Psoas muscle (tissue), 8 donors: ENCODE measurements around the gene CD74. TPM values are rescaled to one million over a fixed set of nuclear protein-coding genes. Genes with fewer than 3 reads are reported as not detected.
A peak's percentile ranks its signal among the peaks of the same experiment; 100 is the strongest.

ENCODE experiments used
- ATAC-seq, 4 donors: fragments of 200-7000 bp; cut with Tn5 transposase; one replicate each; pipeline ENCODE4 v1.9.1; 2020; ENCODE audit warnings: moderate library complexity in 3 of 4, mild to moderate bottlenecking in 2 of 4
- DNase-seq, 2 donors: peaks; one replicate each; pipeline ENCODE4 v3.0.0-alpha.2; 2020
- H3K27ac ChIP-seq: fragments of 200-600 bp; one replicate; pipeline ENCODE4 v1.8.0; 2022
- H3K27me3 ChIP-seq, 3 donors: fragments of 200-600 bp in 1 of 3; one replicate each; pipeline versions ENCODE4 v1.6.1 to v1.8.0; 2013 to 2022; ENCODE audit warnings: low read length in 2 of 3, mild to moderate bottlenecking in 2 of 3, moderate library complexity in 1 of 3; ENCODE audit not compliant: insufficient read depth in 3 of 3
- H3K36me3 ChIP-seq, 2 donors: fragments of 200-600 bp in 1 of 2; one replicate each; pipeline versions ENCODE4 v1.6.1 to v1.8.0; 2013 to 2022; ENCODE audit warnings: low read depth in 1 of 2, mild to moderate bottlenecking in 1 of 2, moderate library complexity in 1 of 2; ENCODE audit not compliant: insufficient read depth in 1 of 2
- H3K4me1 ChIP-seq: fragments of 200-600 bp; one replicate; pipeline ENCODE4 v1.8.0; 2022
- H3K4me3 ChIP-seq: fragments of 200-600 bp; one replicate; pipeline ENCODE4 v1.8.0; 2022; ENCODE audit warnings: mild to moderate bottlenecking
- H3K9me3 ChIP-seq: fragments of 200-600 bp; one replicate; pipeline ENCODE4 v1.8.0; 2022
- CTCF ChIP-seq: fragments of 200-600 bp; IDR thresholded peaks from one replicate; pipeline ENCODE4 v1.8.0; 2022; ENCODE audit warnings: antibody characterized with exemption
- WGBS, 3 donors: extraction: QIAGEN DNeasy Blood & Tissue Kit; methylation state at CpG; one replicate each; pipeline versions ENCODE4 v1.1.6 to v1.1.7; 2013; 5-methylcytosine and 5-hydroxymethylcytosine counted together
- intact Hi-C, 2 donors: fragments of 100-400 bp; cut with DNase I; formaldehyde crosslinking; loops; one replicate each; pipeline versions ENCODE4 v1.11.0 to v1.14.2; 2022
- polyA plus RNA-seq, 3 donors: library from polyadenylated mRNA; stranded (reverse); fragments of 200-250 nt; gene quantifications; one replicate each; pipeline ENCODE4 v1.2.3, GENCODE V29; 2013
- total RNA-seq, 4 donors: library from RNA; stranded (reverse); fragmentation: NEBNext Ultra II Directional in 2 of 4; extraction: Animal tissue kit (Norgen Biotek cat#: 25700) in 2 of 4; gene quantifications; one replicate each; pipeline versions ENCODE4 v1.2.1 to v1.2.4, GENCODE V29; 2021 to 2023
- donor health status: healthy with polysubstance abuse.
- donor health status: DM: no; HTN: no; CAD: no; lungs with moderate emphysema.
- donor health status: Bipolar disorder and iron deficiency.
- donor health status: healthy.
- donor health status: DM: yes; HTN: yes; CAD: no.
- donor health status: DM: no; HTN: no; CAD: no.
- donor health status: DM: no; HTN: no; CAD: no.
- donor health status: DM: yes; HTN: yes; CAD: no.

CD74 gene
- total and polyA plus RNA-seq, 7 donors: 66.5 to 299 (median 92.0) TPM

GRCh38 chr5:150411245-150411979 is 1.3 kb downstream of the CD74 start:
- H3K27me3 ChIP-seq: no peaks in the 10 kb centered on the region
- peak overlapping the region; percentile 61 for H3K27ac ChIP-seq
- intact Hi-C loops: no loop called here
- ATAC-seq (no peak), DNase-seq (peak in 1 of 2 donors; percentile 39)
- no peak for TF ChIP-seq CTCF
- 78 to 84% (median 80%) methylated on average over 5 of the region's 5 CpGs for WGBS, 3 donors
- no peaks in the 10 kb centered on the region for H3K9me3 ChIP-seq
- H3K4me3 ChIP-seq: peak overlapping the region; percentile 63
- peaks cover 5% of the 10 kb centered on the region for H3K4me1 ChIP-seq
- H3K36me3 ChIP-seq: no peaks in the 10 kb centered on the region

DNA sequence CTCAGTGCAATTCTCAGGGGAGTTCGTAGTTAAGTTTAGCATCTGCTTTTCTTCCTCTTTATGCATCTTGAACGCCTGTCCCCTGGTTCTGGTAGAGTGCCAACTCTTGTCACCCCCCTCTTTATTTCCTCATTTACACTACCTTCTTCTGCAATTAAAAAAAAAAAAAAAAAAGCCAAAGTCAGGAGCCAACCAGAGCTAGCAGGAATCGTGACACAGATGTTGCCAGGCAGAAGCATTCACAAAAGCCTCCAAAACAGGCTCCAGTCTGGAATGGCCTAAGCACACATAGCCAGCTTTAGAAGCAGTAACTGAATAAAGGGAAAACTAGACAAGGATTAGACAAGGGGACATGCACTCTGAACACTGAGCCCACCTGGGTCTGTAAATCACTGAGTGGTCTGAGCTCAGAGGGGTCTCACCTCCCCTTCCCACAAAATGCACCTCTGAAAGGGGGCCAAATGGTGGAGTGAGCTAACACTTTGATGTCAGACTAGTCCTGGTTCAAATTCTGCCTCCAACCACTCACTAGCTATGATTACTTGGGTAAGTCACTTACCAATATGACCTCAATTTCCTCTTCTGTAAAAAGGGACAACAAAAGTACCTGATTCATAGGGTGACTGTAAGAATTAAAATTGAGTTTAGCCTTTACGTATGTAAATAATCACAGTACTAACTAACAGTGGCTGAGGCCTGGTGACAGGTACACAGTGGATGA is 2.0 kb downstream of the CD74 start:
- Histone ChIP-seq H3K27ac (peak overlapping the region; percentile 67), H3K4me1 (peaks cover 5% of the 10 kb centered on the region), H3K36me3 (no peaks in the 10 kb centered on the region), H3K4me3 (peak overlapping the region; percentile 63), H3K27me3 (no peaks in the 10 kb centered on the region), H3K9me3 (no peaks in the 10 kb centered on the region)
- ATAC-seq: peak; percentile 64 to 81 (median 75)
- WGBS, 3 donors: 21 to 37% (median 26%) methylated on average over 4 of the region's 4 CpGs
- intact Hi-C loops: no loop called here
- peak; percentile 47 to 64 for DNase-seq
- no peak for TF ChIP-seq CTCF

GRCh38 chr5:150409638-150410523 is 2.8 kb downstream of the CD74 start:
- DNase-seq (peak; percentile 61 to 77), ATAC-seq (peak; percentile 90 to 94 (median 92))
- Histone ChIP-seq H3K36me3 (peaks cover 0 to 5% of the 10 kb centered on the region in 2 donors), H3K27ac (peak overlapping the region; percentile 67), H3K27me3 (no peaks in the 10 kb centered on the region), H3K9me3 (no peaks in the 10 kb centered on the region), H3K4me1 (peaks cover 5% of the 10 kb centered on the region), H3K4me3 (peak overlapping the region; percentile 63)
- intact Hi-C loops: loop anchor here in 1 of 2 donors (2.0 kb wide), 1 partner anchor 21 kb away; no protein-coding TSS in a partner anchor
- 11 to 16% (median 14%) methylated on average over 15 of the region's 15 CpGs for whole genome bisulfite sequencing, 3 donors
- no peak for TF ChIP-seq CTCF

DNA sequence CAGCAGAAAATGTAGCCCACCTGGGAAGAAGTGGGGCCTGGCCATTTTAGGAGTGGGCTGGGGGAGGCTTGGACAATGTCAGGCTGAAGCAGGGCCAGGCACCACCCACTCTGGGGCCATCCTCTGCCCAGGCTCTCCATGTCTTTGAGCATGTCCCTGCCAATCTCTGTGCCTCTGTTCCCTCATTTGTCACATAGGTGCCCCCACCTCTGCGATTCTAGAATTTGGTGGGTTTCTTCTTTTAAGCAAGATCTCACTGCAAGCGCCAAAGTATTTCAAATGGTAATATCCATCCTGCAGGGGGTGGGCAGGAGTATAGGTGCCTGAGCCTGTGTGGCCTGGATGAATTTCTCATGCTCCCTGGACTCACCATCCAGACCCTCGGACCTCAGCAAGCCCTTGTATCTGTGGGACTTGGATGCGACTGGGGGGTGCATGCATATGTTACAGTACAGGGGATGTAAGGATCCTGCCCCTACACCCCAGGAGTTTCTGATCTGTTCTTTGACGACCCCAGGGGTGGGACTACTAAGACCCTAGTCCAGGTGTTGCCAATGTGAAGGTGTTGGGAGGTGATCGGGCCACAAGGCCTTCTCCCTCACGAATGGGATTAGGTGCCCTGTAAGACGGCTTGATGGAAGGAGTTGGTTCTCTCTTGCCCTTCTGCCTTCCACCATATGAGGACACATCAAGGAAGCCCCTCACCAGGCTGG is 4.3 kb downstream of the CD74 start:
- DNase-seq (no peak), ATAC-seq (no peak)
- Histone ChIP-seq H3K4me1 (peaks cover 5% of the 10 kb centered on the region), H3K4me3 (no peak overlapping the region), H3K27ac (peak overlapping the region; percentile 30), H3K36me3 (peaks cover 0 to 16% of the 10 kb centered on the region in 2 donors), H3K27me3 (no peaks in the 10 kb centered on the region), H3K9me3 (no peaks in the 10 kb centered on the region)
- WGBS, 3 donors: 87 to 93% (median 88%) methylated on average over 8 of the region's 8 CpGs
- no peak for TF ChIP-seq CTCF
- intact Hi-C loops: loop anchor here in 1 of 2 donors (2.0 kb wide), 1 partner anchor 22 kb away; no protein-coding TSS in a partner anchor
